ENCODE data around the gene RNU7-1. TPM values are rescaled to one million over a fixed set of nuclear protein-coding genes. Genes with fewer than 3 reads are reported as not detected.
A peak's percentile ranks its signal among the peaks of the same experiment; 100 is the strongest.

RNU7-1 gene
- total and polyA plus RNA-seq, 9 of the 15 experiments (the other 6 are each of a cell fraction or from before 2014, with no cell fraction given): not detected

- TF ChIP-seq ZNF175 (CRISPR knock-in tag; IDR thresholded peaks at IDR 0.05; ENCODE audit: low read depth): no peak
Measured at GRCh38 chr12:6965026-6965661, 21.5 kb downstream of the RNU7-1 start (continued).

DNA sequence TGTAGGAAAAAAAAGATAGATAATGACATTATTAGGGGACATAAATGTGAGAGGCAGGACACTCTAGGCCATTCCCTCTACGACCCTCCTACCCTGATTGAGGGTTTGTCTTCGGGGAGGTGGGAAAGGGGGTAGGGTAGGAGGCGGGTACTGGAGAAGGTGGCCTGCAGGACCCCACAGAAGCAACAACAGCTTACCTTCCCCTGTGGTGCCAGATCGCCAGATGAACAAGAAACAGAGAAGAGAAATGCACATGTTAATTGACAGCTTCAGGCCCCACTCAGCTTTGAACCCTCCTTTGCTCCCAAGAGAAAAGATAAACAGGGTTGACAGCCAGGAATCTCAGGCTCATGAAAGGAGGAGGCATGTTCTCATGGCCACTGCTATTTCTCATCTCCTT lies 22.1 kb downstream of the RNU7-1 start:
- intact Hi-C loops (cut with micrococcal nuclease): loop anchor here (1.0 to 10.0 kb wide), 2 partner anchors 21 to 219 kb away; partner anchors contain the start of genes C12orf57 and PEX5
- H3K79me2 ChIP-seq (ENCODE audit: control insufficient read depth, insufficient read depth, low read length): peaks cover 46% of the 10 kb centered on the region
- BruUV-seq (replicated peaks): no TSS peak
- DNase-seq (ENCODE audit: extremely low read depth in 1 of 4, low spot score in 3 of 4): no peak
- peak overlapping the region; percentile 9; the same call in 1 of the 2 replicates for H3K4me2 ChIP-seq (ENCODE audit: insufficient read depth, low read length)
- H3K27ac ChIP-seq (ENCODE audit: extremely low read depth, low read depth, low read length): peak overlapping the region; percentile 83
- H3K4me3 ChIP-seq: no peak overlapping the region
- no peak for FAIRE-seq
- no peaks in the 10 kb centered on the region for H4K20me1 ChIP-seq (replicated peaks; ENCODE audit: control insufficient read depth, insufficient read depth, low read length)
- H3K9ac ChIP-seq (ENCODE audit: insufficient read depth in 1 of 2, low read depth in 2 of 2, low read length in 2 of 2): peak overlapping the region; percentile 31 to 51; a peak in 3 of 4 replicates
- H3K4me1 ChIP-seq (replicated peaks in 1 of 2; ENCODE audit: control insufficient read depth in 2 of 2, insufficient read depth in 2 of 2, low read length in 2 of 2): peaks cover 54 to 67% of the 10 kb centered on the region in 2 experiments
- peaks cover 49% of the 10 kb centered on the region for H3K36me3 ChIP-seq (ENCODE audit: control insufficient read depth, insufficient read depth, low read length)
- H3K9me3 ChIP-seq (replicated peaks; ENCODE audit: control insufficient read depth, insufficient read depth, low read depth, low read length): no peaks in the 10 kb centered on the region
- in situ Hi-C loops (cut with MboI): no loop called here
- ChIA-PET CTCF (ENCODE audit: low intra/inter-chr PET ratio) (interaction anchor here (1.0 to 2.1 kb wide), 4 partner anchors 19 to 97 kb away, joined by 3 to 12 read pairs (median 5); partner anchors contain the start of gene C12orf57), POLR2A (interaction anchor here (0.6 to 1.6 kb wide), 5 partner anchors 21 to 139 kb away, joined by 3 to 6 read pairs (median 3); partner anchors contain the start of genes C12orf57 and RNU7-1)
- no peak for ATAC-seq
- no peak for TF ChIP-seq GABPA (tag; conservative IDR thresholded peaks at IDR 0.05; ENCODE audit: low read depth)
- TF ChIP-seq PKNOX1 (IDR thresholded peaks at IDR 0.05): peak; percentile 68
- H3K9me1 ChIP-seq (ENCODE audit: control insufficient read depth, insufficient read depth, low read length): no peaks in the 10 kb centered on the region
- no peaks in the 10 kb centered on the region for H3K27me3 ChIP-seq (ENCODE audit: control insufficient read depth in 2 of 2, insufficient read depth in 2 of 2, low read length in 2 of 2)
- no peak overlapping the region for H2AFZ ChIP-seq (ENCODE audit: low read depth, low read length)
- 44% methylated on average over 4 of the region's 4 CpGs for WGBS (ENCODE audit: insufficient coverage, low coverage, missing lambda C conversion rate)

All from K562 (cell line).